ENCODE data around the gene CWC27. TPM values are rescaled to one million over a fixed set of nuclear protein-coding genes. Genes with fewer than 3 reads are reported as not detected.

Gene CWC27
- total and polyA plus RNA-seq, 2 of the 13 experiments (the other 11 are each of a cell fraction or from before 2014, with no cell fraction given): 21.1 to 25.7 TPM

DNA sequence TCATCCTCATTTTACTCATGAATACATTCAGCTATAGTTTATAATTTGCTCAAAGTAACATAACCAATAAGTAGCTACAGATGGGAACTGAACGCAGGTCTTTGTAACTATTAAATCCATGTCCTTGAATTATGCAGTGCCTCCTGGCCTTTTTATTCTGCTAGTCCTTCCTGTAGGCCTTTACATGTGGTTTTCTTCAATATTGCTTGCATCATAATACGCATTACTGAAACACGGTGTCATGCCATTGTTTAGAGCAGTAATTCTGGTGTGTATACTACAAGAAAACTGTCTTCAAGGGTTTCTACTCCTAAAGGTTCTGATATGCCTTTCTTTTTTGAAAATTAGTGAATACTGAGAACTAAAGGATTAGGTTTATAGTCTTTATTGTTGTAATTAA lies 20.7 kb downstream of the CWC27 start (continued):
- TF ChIP-seq, protein P1, sequence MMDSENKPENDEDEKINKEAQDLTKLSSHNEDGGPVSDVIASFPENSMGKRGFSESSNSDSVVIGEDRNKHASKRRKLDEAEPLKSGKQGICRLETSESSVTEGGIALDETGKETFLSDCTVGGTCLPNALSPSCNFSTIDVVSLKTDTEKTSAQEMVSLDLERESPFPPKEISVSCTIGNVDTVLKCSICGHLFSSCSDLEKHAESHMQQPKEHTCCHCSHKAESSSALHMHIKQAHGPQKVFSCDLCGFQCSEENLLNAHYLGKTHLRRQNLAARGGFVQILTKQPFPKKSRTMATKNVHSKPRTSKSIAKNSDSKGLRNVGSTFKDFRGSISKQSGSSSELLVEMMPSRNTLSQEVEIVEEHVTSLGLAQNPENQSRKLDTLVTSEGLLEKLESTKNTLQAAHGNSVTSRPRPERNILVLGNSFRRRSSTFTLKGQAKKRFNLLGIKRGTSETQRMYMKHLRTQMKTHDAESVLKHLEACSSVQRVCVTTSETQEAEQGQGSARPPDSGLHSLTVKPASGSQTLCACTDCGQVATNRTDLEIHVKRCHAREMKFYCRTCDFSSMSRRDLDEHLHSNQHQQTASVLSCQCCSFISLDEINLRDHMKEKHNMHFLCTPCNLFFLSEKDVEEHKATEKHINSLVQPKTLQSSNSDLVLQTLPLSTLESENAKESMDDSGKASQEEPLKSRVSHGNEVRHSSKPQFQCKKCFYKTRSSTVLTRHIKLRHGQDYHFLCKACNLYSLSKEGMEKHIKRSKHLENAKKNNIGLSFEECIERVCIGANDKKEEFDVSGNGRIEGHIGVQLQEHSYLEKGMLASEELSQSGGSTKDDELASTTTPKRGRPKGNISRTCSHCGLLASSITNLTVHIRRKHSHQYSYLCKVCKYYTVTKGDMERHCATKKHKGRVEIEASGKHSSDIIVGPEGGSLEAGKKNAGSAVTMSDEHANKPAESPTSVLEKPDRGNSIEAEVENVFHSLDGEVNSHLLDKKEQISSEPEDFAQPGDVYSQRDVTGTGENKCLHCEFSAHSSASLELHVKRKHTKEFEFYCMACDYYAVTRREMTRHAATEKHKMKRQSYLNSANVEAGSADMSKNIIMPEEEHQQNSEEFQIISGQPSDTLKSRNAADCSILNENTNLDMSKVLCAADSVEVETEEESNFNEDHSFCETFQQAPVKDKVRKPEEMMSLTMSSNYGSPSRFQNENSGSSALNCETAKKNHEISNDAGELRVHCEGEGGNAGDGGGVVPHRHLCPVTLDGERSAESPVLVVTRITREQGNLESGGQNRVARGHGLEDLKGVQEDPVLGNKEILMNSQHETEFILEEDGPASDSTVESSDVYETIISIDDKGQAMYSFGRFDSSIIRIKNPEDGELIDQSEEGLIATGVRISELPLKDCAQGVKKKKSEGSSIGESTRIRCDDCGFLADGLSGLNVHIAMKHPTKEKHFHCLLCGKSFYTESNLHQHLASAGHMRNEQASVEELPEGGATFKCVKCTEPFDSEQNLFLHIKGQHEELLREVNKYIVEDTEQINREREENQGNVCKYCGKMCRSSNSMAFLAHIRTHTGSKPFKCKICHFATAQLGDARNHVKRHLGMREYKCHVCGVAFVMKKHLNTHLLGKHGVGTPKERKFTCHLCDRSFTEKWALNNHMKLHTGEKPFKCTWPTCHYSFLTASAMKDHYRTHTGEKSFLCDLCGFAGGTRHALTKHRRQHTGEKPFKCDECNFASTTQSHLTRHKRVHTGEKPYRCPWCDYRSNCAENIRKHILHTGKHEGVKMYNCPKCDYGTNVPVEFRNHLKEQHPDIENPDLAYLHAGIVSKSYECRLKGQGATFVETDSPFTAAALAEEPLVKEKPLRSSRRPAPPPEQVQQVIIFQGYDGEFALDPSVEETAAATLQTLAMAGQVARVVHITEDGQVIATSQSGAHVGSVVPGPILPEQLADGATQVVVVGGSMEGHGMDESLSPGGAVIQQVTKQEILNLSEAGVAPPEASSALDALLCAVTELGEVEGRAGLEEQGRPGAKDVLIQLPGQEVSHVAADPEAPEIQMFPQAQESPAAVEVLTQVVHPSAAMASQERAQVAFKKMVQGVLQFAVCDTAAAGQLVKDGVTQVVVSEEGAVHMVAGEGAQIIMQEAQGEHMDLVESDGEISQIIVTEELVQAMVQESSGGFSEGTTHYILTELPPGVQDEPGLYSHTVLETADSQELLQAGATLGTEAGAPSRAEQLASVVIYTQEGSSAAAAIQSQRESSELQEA (CRISPR knock-in tag; IDR thresholded peaks at IDR 0.05; ENCODE audit: not compliant biosample characterization): no peak
- no peak for TF ChIP-seq ZNF20 (CRISPR knock-in tag; IDR thresholded peaks at IDR 0.05)

DNA sequence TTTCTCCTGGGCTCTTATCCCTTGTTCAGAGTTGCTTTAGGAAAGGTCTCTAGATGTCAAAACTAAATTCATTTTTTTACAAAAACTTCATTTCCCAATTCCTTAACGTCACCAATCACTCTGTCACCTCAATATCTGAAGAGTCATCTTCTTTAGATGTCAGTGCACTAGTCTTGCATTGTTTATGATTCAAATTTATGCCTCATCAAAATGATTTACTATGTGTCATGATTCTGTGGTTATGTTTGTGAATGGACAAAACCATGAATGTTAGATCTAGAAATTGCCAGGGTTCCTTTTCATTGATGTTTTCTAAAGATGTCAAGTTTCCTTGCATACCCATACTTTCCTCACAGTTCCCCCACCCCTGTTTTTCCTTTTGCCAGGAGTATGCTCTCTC lies 21.5 kb downstream of the CWC27 start:
- Histone ChIP-seq H3K9me3 (ENCODE audit: low read length) (no peaks in the 10 kb centered on the region), H3K9ac (ENCODE audit: insufficient read depth, low read depth, low read length) (no peak overlapping the region), H4K20me1 (ENCODE audit: insufficient read depth, low read length) (no peaks in the 10 kb centered on the region), H3K27ac (ENCODE audit: extremely low read length, insufficient read depth, low read length) (no peak overlapping the region), H3K36me3 (replicated peaks in 1 of 2; ENCODE audit: control insufficient read depth in 1 of 2, insufficient read depth in 2 of 2, low read length in 2 of 2) (peaks cover 2 to 9% of the 10 kb centered on the region in 2 experiments; a peak in 3 of 5 replicates), H3K27me3 (ENCODE audit: control insufficient read depth in 1 of 2, insufficient read depth in 2 of 2, low read length in 2 of 2) (no peaks in the 10 kb centered on the region), H3K4me3 (replicated peaks in 1 of 3; ENCODE audit: insufficient read depth in 1 of 3, low read depth in 2 of 3, low read length in 3 of 3) (no peak overlapping the region), H3K79me2 (ENCODE audit: insufficient read depth, low read length) (no peaks in the 10 kb centered on the region), H2AFZ (ENCODE audit: low read length) (no peak overlapping the region), H3K4me2 (ENCODE audit: low read depth, low read length) (no peak overlapping the region), H3K4me1 (ENCODE audit: insufficient read depth, low read length) (peaks cover 16% of the 10 kb centered on the region)
- in situ Hi-C loops (cut with HindIII; ENCODE audit: extremely low pct_ligation_motif_present, low pct_unique_long_range_greater_than_20kb) (no loop called here), intact Hi-C loops (cut with micrococcal nuclease; ENCODE audit: unreplicated experiment) (no loop called here)
- ATAC-seq (no peak), FAIRE-seq (no peak), DNase-seq (ENCODE audit: low spot score) (no peak)
- no TSS peak for BruUV-seq (replicated peaks)
- WGBS (ENCODE audit: low lambda C conversion rate): 93% methylated on average over 1 of the region's 1 CpG
- ChIA-PET POLR2A (no interaction called here), CTCF (ENCODE audit: low intra/inter-chr PET ratio, low total read pairs) (no interaction called here)
- TF ChIP-seq PAWR (CRISPR knock-in tag; IDR thresholded peaks at IDR 0.05; ENCODE audit: borderline replicate concordance) (no peak), ZKSCAN1 (IDR thresholded peaks at IDR 0.05; ENCODE audit: low read length) (no peak), NFE2L2 (IDR thresholded peaks at IDR 0.05; ENCODE audit: low read length) (no peak), ZFP41 (CRISPR knock-in tag; IDR thresholded peaks at IDR 0.05; ENCODE audit: borderline replicate concordance) (no peak), EHMT2 (IDR thresholded peaks at IDR 0.05; ENCODE audit: borderline replicate concordance, low read depth, low read length) (no peak), ZNF512 (CRISPR knock-in tag; IDR thresholded peaks at IDR 0.05) (no peak), ZNF780A (CRISPR knock-in tag; IDR thresholded peaks at IDR 0.05) (no peak), TOPORS (CRISPR knock-in tag; IDR thresholded peaks at IDR 0.05) (no peak), ZNF710 (CRISPR knock-in tag; IDR thresholded peaks at IDR 0.05; ENCODE audit: borderline replicate concordance) (no peak)
